Stimulated activated CD4-positive, alpha-beta T cell treated with anti-CD3 and anti-CD28 coated beads, Interleukin-1b, Interleukin-23, amount 100 ng/mL, for 24 hours (primary cell): ENCODE measurements around the gene ACOX1.
A peak's percentile ranks its signal among the peaks of the same experiment; 100 is the strongest.
"Not testable (repeated sequence)": the region's sequence is repeated elsewhere in the genome, so short reads cannot be mapped to it uniquely, and the experiment has no call there.

Experiments
- DNase-seq, 4 experiments: peaks; one replicate each; pipeline ENCODE4 v3.0.0-alpha.2; 2020; ENCODE audit warnings: low read depth in 4 of 4, low spot score in 1 of 4

Gene ACOX1

GRCh38 chr17:75981019-75981615, 2.2 kb upstream of the ACOX1 start:
- DNase-seq, result no peak

- DNase-seq, result no peak
Measured at GRCh38 chr17:75980188-75981018, 1.4 kb upstream of the ACOX1 start.

GRCh38 chr17:75979705-75980187, 780 bp upstream of the ACOX1 start:
- DNase-seq, result no peak

- DNase-seq, result no peak
Measured at GRCh38 chr17:75976175-75976848, 2.7 kb downstream of the ACOX1 start.

GRCh38 chr17:75975757-75976174, 3.2 kb downstream of the ACOX1 start:
- DNase-seq, result no peak

GRCh38 chr17:75975187-75975586, 3.8 kb downstream of the ACOX1 start:
- DNase-seq, result not testable (repeated sequence)

GRCh38 chr17:75970626-75971025, 8.3 kb downstream of the ACOX1 start:
- DNase-seq, result no peak

GRCh38 chr17:75970011-75970523, 8.9 kb downstream of the ACOX1 start:
- DNase-seq, result no peak

GRCh38 chr17:75969044-75969443, 9.9 kb downstream of the ACOX1 start:
- DNase-seq, result not testable (repeated sequence)

- no peak for DNase-seq
Measured at GRCh38 chr17:75965468-75965867, 13.5 kb downstream of the ACOX1 start.

- DNase-seq, result no peak
Measured at GRCh38 chr17:75959839-75960511, 19.0 kb downstream of the ACOX1 start.

GRCh38 chr17:75959051-75959838, 19.7 kb downstream of the ACOX1 start:
- DNase-seq, result no peak

- no peak for DNase-seq
Measured at GRCh38 chr17:75950855-75951554, 28.0 kb downstream of the ACOX1 start.

- no peak for DNase-seq
Measured at GRCh38 chr17:75950421-75950820, 28.5 kb downstream of the ACOX1 start.

- DNase-seq, result no peak
Measured at GRCh38 chr17:75945211-75945610, 33.8 kb downstream of the ACOX1 start.

- DNase-seq, result no peak
Measured at GRCh38 chr17:75943491-75943890, 35.5 kb downstream of the ACOX1 start.

GRCh38 chr17:75942473-75942872, 36.5 kb downstream of the ACOX1 start:
- DNase-seq, result no peak

GRCh38 chr17:75941442-75941819, 37.5 kb downstream of the ACOX1 start:
- no peak for DNase-seq

GRCh38 chr17:75940727-75941441, 38.1 kb downstream of the ACOX1 start, which contains the start of gene FBF1:
TSS of gene FBF1 (minus strand) at chr17:75941042. CDS start at chr17:75938149, 2,893 bp downstream.
- DNase-seq, result peak; percentile 75 to 91 (median 81)
